K562 (cell line): ENCODE results near the gene SETMAR. TPM values are rescaled to one million over a fixed set of nuclear protein-coding genes. Genes with fewer than 3 reads are reported as not detected.
A peak's percentile ranks its signal among the peaks of the same experiment; 100 is the strongest.

Experiments
- BRCA1 ChIP-seq, 2 experiments: fragments of 450-650 bp in 1 of 2; sonication (generic) in 1 of 2; formaldehyde crosslinking in 1 of 2; IDR thresholded peaks; 2 replicates each; pipeline versions ENCODE4 v1.5.0 to v1.6.1; 2017 to 2020; ENCODE audit warnings: mild to moderate bottlenecking in 1 of 2, missing genetic modification reagents in 1 of 2
- COPS2 ChIP-seq: fragments of 450-650 bp; conservative IDR thresholded peaks from 2 replicates; pipeline ENCODE4 v1.6.1; 2016; ENCODE audit warnings: mild to moderate bottlenecking, moderate library complexity
- CTBP1 ChIP-seq: fragments of 450-650 bp; IDR thresholded peaks from 2 replicates; pipeline ENCODE4 v1.6.1; 2016; ENCODE audit warnings: borderline replicate concordance
- GATAD2B ChIP-seq: fragments of 450-650 bp; IDR thresholded peaks from 2 replicates; pipeline ENCODE4 v1.6.1; 2017; ENCODE audit warnings: mild to moderate bottlenecking, borderline replicate concordance
- HDAC2 ChIP-seq: fragments of 450-650 bp; IDR thresholded peaks from 2 replicates; pipeline ENCODE4 v1.6.1; 2016; ENCODE audit warnings: mild to moderate bottlenecking
- KAT8 ChIP-seq: fragments of 450-650 bp; IDR thresholded peaks from 2 replicates; pipeline ENCODE4 v1.6.1; 2016; ENCODE audit warnings: low read depth, mild to moderate bottlenecking
- MAFK ChIP-seq: IDR thresholded peaks from 2 replicates; pipeline ENCODE4 v1.6.1; 2011; ENCODE audit warnings: low read length, improper control_type of control experiment
- MTA3 ChIP-seq: fragments of 450-650 bp; formaldehyde crosslinking; IDR thresholded peaks from 2 replicates; pipeline ENCODE4 v1.6.1; 2017; ENCODE audit warnings: mild to moderate bottlenecking, borderline replicate concordance
- RBM15 ChIP-seq: fragments of 200-400 bp; formaldehyde crosslinking; IDR thresholded peaks from 2 replicates; pipeline ENCODE4 v1.6.1; 2018; ENCODE audit warnings: mild to moderate bottlenecking, low read length, moderate library complexity; ENCODE audit not compliant: insufficient read depth
- SMARCC2 ChIP-seq: fragments of 450-650 bp; IDR thresholded peaks from 2 replicates; pipeline ENCODE4 v1.6.1; 2017; ENCODE audit warnings: antibody characterized with exemption, moderate library complexity, mild to moderate bottlenecking, low read depth
- TAF9B ChIP-seq: fragments of 450-650 bp; IDR thresholded peaks from 2 replicates; pipeline ENCODE4 v1.6.1; 2018; ENCODE audit warnings: mild to moderate bottlenecking; ENCODE audit not compliant: partially characterized antibody
- ZBTB17 ChIP-seq: fragments of 450-650 bp; formaldehyde crosslinking; IDR thresholded peaks from 2 replicates; pipeline ENCODE4 v1.4.0; 2020; ENCODE audit warnings: mild to moderate bottlenecking
- ZNF121 ChIP-seq: sonication (generic); formaldehyde crosslinking; conservative IDR thresholded peaks from 2 replicates; pipeline ENCODE4 v1.8.0; 2022; ENCODE audit warnings: missing genetic modification reagents
- ZNF584 ChIP-seq: fragments of 200-800 bp; sonication (Bioruptor generic); IDR thresholded peaks from 2 replicates; pipeline ENCODE4 v1.6.1; 2016; ENCODE audit warnings: low read depth, mild to moderate bottlenecking, missing genetic modification characterization, missing compliant biosample characterization
- ZNF644 ChIP-seq: fragments of 200-800 bp; sonication (Bioruptor generic); IDR thresholded peaks from 2 replicates; pipeline ENCODE4 v1.6.1; 2016; ENCODE audit warnings: low read depth, missing genetic modification characterization, missing compliant biosample characterization
- polyA plus RNA-seq, 8 experiments: library from polyadenylated mRNA; depleted of rRNA in 4 of 8; stranded (reverse) in 5 of 8; unstranded in 3 of 8; fragments of >200 nt; fragmentation: Nextera tagmentation in 2 of 8; fragmentation: Illumina TruSeq in 1 of 8; extraction: Ambion mirVana in 2 of 8; extraction: Trizol in 1 of 8; gene quantifications; 2 replicates each; pipeline versions ENCODE4 v1.2.1 to v1.2.3, GENCODE V29; 2011 to 2014; ENCODE audit warnings: inconsistent platforms in 1 of 8, missing spikeins in 1 of 8
- total RNA-seq, 7 experiments: library from RNA; depleted of rRNA in 6 of 7; stranded (reverse); fragments of >200 nt in 6 of 7; fragmentation: Illumina TruSeq in 2 of 7; extraction: Trizol in 2 of 7; gene quantifications; 2 replicates each; pipeline versions ENCODE4 v1.2.1 to v1.2.3, GENCODE V29; 2011 to 2021; ENCODE audit warnings: low replicate concordance in 1 of 7
- TF ChIP-seq, protein P1 (sequence below): fragments of 250-450 bp; sonication (Bioruptor Pico); IDR thresholded peaks from 2 replicates; pipeline ENCODE4 v1.8.0; 2022; ENCODE audit warnings: inconsistent platforms
- TF ChIP-seq, protein P2 (sequence below): fragments of 450-650 bp; IDR thresholded peaks from 2 replicates; pipeline ENCODE4 v1.7.0; 2016; ENCODE audit warnings: borderline replicate concordance
- TF ChIP-seq, protein P3 (sequence below): fragments of 450-650 bp; IDR thresholded peaks from 2 replicates; pipeline ENCODE4 v1.6.1; 2016; ENCODE audit warnings: mild to moderate bottlenecking
- TF ChIP-seq, protein P4 (sequence below): sonication (generic); formaldehyde crosslinking; IDR thresholded peaks from 2 replicates; pipeline ENCODE4 v1.8.1; 2023; ENCODE audit warnings: mild to moderate bottlenecking, missing genetic modification reagents

SETMAR gene
- total and polyA plus RNA-seq, 9 of the 15 experiments (the other 6 are each of a cell fraction or from before 2014, with no cell fraction given): 5.5 to 25.1 (median 18.2) TPM

DNA sequence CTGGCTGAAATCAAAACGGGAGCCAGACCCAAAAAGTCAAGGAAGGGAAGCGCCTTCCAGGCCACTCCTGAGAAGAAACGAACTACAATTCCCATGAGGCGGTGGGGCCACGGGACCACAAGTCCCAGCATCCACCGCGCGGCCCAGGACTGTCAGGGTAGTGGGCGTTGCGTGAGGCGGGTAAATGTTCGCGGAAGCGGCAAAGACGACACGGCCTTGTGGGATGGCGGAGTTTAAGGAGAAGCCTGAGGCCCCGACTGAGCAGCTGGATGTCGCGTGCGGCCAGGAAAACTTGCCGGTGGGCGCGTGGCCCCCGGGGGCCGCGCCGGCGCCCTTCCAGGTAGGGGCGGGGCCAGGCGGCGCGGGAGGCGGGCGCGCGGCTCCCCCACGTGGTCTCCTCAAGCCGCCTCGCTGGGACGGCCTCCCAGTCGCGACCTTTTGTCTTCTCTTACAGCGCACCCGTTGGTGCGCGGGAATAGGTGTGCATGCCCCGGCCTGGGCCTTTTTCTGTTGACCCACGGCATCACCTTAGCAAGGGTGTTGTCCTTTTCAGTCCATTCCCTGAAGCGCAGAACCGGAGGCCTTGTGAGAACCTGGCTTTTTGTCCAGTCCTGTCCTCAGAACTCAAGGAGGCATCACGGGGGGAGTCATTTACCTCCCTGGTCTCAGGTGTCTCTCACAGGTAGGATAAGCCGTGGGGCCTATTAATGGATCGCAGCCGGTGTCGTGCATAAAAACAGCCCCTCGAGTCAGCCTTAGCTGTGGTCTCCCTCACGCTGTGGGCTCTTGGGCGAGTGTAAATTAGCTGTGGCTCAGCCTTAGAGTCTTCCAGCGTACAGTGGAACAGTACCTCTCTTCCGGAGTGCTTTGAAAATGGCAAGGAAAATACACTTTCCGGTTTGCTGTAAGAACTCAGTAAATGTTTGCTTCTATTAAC lies at the start of gene SETMAR (continued):
- TF ChIP-seq ZNF644 (tag): peak; percentile 96
- no peak for TF ChIP-seq KAT8
- TF ChIP-seq, protein P1, sequence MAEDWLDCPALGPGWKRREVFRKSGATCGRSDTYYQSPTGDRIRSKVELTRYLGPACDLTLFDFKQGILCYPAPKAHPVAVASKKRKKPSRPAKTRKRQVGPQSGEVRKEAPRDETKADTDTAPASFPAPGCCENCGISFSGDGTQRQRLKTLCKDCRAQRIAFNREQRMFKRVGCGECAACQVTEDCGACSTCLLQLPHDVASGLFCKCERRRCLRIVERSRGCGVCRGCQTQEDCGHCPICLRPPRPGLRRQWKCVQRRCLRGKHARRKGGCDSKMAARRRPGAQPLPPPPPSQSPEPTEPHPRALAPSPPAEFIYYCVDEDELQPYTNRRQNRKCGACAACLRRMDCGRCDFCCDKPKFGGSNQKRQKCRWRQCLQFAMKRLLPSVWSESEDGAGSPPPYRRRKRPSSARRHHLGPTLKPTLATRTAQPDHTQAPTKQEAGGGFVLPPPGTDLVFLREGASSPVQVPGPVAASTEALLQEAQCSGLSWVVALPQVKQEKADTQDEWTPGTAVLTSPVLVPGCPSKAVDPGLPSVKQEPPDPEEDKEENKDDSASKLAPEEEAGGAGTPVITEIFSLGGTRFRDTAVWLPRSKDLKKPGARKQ (CRISPR knock-in tag): no peak
- no peak for TF ChIP-seq BRCA1 (IDR thresholded peaks at IDR 0.05)
- TF ChIP-seq BRCA1 (CRISPR knock-in tag; IDR thresholded peaks at IDR 0.05): no peak
- no peak; the same call in 1 of the 2 replicates for TF ChIP-seq MTA3
- TF ChIP-seq HDAC2: peak; percentile 13
- no peak for TF ChIP-seq TAF9B
- TF ChIP-seq ZNF584 (CRISPR knock-in tag): no peak
- TF ChIP-seq COPS2: no peak
- TF ChIP-seq, protein P2, sequence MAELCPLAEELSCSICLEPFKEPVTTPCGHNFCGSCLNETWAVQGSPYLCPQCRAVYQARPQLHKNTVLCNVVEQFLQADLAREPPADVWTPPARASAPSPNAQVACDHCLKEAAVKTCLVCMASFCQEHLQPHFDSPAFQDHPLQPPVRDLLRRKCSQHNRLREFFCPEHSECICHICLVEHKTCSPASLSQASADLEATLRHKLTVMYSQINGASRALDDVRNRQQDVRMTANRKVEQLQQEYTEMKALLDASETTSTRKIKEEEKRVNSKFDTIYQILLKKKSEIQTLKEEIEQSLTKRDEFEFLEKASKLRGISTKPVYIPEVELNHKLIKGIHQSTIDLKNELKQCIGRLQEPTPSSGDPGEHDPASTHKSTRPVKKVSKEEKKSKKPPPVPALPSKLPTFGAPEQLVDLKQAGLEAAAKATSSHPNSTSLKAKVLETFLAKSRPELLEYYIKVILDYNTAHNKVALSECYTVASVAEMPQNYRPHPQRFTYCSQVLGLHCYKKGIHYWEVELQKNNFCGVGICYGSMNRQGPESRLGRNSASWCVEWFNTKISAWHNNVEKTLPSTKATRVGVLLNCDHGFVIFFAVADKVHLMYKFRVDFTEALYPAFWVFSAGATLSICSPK: no peak
- TF ChIP-seq, protein P3, sequence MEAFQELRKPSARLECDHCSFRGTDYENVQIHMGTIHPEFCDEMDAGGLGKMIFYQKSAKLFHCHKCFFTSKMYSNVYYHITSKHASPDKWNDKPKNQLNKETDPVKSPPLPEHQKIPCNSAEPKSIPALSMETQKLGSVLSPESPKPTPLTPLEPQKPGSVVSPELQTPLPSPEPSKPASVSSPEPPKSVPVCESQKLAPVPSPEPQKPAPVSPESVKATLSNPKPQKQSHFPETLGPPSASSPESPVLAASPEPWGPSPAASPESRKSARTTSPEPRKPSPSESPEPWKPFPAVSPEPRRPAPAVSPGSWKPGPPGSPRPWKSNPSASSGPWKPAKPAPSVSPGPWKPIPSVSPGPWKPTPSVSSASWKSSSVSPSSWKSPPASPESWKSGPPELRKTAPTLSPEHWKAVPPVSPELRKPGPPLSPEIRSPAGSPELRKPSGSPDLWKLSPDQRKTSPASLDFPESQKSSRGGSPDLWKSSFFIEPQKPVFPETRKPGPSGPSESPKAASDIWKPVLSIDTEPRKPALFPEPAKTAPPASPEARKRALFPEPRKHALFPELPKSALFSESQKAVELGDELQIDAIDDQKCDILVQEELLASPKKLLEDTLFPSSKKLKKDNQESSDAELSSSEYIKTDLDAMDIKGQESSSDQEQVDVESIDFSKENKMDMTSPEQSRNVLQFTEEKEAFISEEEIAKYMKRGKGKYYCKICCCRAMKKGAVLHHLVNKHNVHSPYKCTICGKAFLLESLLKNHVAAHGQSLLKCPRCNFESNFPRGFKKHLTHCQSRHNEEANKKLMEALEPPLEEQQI: no peak
- TF ChIP-seq, protein P4, sequence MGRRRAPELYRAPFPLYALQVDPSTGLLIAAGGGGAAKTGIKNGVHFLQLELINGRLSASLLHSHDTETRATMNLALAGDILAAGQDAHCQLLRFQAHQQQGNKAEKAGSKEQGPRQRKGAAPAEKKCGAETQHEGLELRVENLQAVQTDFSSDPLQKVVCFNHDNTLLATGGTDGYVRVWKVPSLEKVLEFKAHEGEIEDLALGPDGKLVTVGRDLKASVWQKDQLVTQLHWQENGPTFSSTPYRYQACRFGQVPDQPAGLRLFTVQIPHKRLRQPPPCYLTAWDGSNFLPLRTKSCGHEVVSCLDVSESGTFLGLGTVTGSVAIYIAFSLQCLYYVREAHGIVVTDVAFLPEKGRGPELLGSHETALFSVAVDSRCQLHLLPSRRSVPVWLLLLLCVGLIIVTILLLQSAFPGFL (CRISPR knock-in tag): no peak
- TF ChIP-seq GATAD2B: peak; percentile 57; the same call in 1 of the 2 replicates
- TF ChIP-seq CTBP1: peak; percentile 58; the same call in 1 of the 2 replicates
- no peak for TF ChIP-seq ZNF121 (CRISPR knock-in tag)
- no peak for TF ChIP-seq SMARCC2
- TF ChIP-seq RBM15: no peak
- TF ChIP-seq MAFK: no peak
- TF ChIP-seq ZBTB17 (CRISPR knock-in tag): peak; percentile 71
